WERI-Rb-1 (cell line): ENCODE data around the gene MMRN1.

Experiments used
- DNase-seq: peaks from one replicate; pipeline ENCODE4 v3.0.0-alpha.2; 2020
- H3K27ac ChIP-seq: fragments of 250-450 bp; sonication (Bioruptor Pico); 2 replicates; pipeline ENCODE4 v1.5.1; 2020; ENCODE audit warnings: mild to moderate bottlenecking, moderate library complexity
- H3K27me3 ChIP-seq: fragments of 250-450 bp; sonication (Bioruptor Pico); 2 replicates; pipeline ENCODE4 v1.5.1; 2021; ENCODE audit warnings: mild to moderate bottlenecking, low read depth, moderate library complexity; ENCODE audit not compliant: insufficient read depth, severe bottlenecking
- H3K36me3 ChIP-seq: fragments of 250-450 bp; sonication (Bioruptor Pico); 2 replicates; pipeline ENCODE4 v1.5.1; 2020; ENCODE audit warnings: mild to moderate bottlenecking, moderate library complexity
- H3K4me3 ChIP-seq: 2 replicates; pipeline ENCODE4 v1.5.1; 2011; ENCODE audit warnings: low read depth, mild to moderate bottlenecking, control low read depth, low read length
- H3K9me3 ChIP-seq: fragments of 250-450 bp; sonication (Bioruptor Pico); 2 replicates; pipeline ENCODE4 v1.5.1; 2021; ENCODE audit warnings: mild to moderate bottlenecking, moderate library complexity; ENCODE audit not compliant: severe bottlenecking
- CTCF ChIP-seq: IDR thresholded peaks from 2 replicates; pipeline ENCODE4 v1.5.1; 2011; ENCODE audit warnings: low read depth, mild to moderate bottlenecking, control low read depth, inconsistent platforms, low read length

Gene MMRN1

GRCh38 chr4:89894649-89895550 is at the start of gene MMRN1:
Gene MMRN1 (plus strand): TSS chr4:89894854. CDS start chr4:89894972, 118 bp downstream.
- no peak within 1 kb of the TSS for H3K4me3 ChIP-seq
- TF ChIP-seq CTCF = no peak
- H3K27me3 ChIP-seq = no peaks in the 10 kb centered on the region

GRCh38 chr4:89847571-89848325 is 46.9 kb upstream of the MMRN1 start:
- no peak for TF ChIP-seq CTCF
- Histone ChIP-seq H3K9me3 (peaks cover 8% of the 10 kb centered on the region), H3K36me3 (no peaks in the 10 kb centered on the region), H3K27ac (no peak overlapping the region), H3K27me3 (no peaks in the 10 kb centered on the region), H3K4me3 (no peak overlapping the region)
- DNase-seq = no peak

More at GRCh38 chr4:89894649-89895550, at the start of gene MMRN1:
- DNase-seq = no peak
- no peak within 1 kb of the TSS for H3K27ac ChIP-seq
- H3K36me3 ChIP-seq = no peaks in the 10 kb centered on the region
- no peaks in the 10 kb centered on the region for H3K9me3 ChIP-seq

GRCh38 chr4:89855236-89855635 is 39.4 kb upstream of the MMRN1 start:
- DNase-seq = no peak
- no peak for TF ChIP-seq CTCF
- Histone ChIP-seq H3K9me3 (peaks cover 9% of the 10 kb centered on the region), H3K27ac (no peak overlapping the region), H3K36me3 (no peaks in the 10 kb centered on the region), H3K4me3 (no peak overlapping the region), H3K27me3 (no peaks in the 10 kb centered on the region)

- Histone ChIP-seq H3K27ac (no peak overlapping the region), H3K9me3 (peaks cover 3% of the 10 kb centered on the region)
- no peak for TF ChIP-seq CTCF
Observed at GRCh38 chr4:89860971-89861370, 33.7 kb upstream of the MMRN1 start.

GRCh38 chr4:89863533-89863932 is 31.1 kb upstream of the MMRN1 start:
- no peak for TF ChIP-seq CTCF
- Histone ChIP-seq H3K27me3 (no peaks in the 10 kb centered on the region), H3K27ac (no peak overlapping the region), H3K36me3 (no peaks in the 10 kb centered on the region), H3K4me3 (no peak overlapping the region), H3K9me3 (peaks cover 3% of the 10 kb centered on the region)
- no peak for DNase-seq

More at GRCh38 chr4:89860971-89861370, 33.7 kb upstream of the MMRN1 start:
- Histone ChIP-seq H3K27me3 (no peaks in the 10 kb centered on the region), H3K4me3 (no peak overlapping the region), H3K36me3 (no peaks in the 10 kb centered on the region)
- DNase-seq = no peak
